ENCODE measurements around the gene RAB36. TPM values are rescaled to one million over a fixed set of nuclear protein-coding genes. Genes with fewer than 3 reads are reported as not detected.

Gene RAB36
- total RNA-seq, 1 donor from 2014 or later, result 0.47 TPM

GRCh38 chr22:23155831-23156230, 10.6 kb downstream of the RAB36 start:
- Histone ChIP-seq H3K27ac (replicated peaks) (no peak overlapping the region), H3K36me3 (no peaks in the 10 kb centered on the region), H3K9me3 (replicated peaks) (no peaks in the 10 kb centered on the region), H3K4me1 (no peaks in the 10 kb centered on the region), H3K4me3 (no peak overlapping the region), H3K27me3 (ENCODE audit: low read depth) (peaks cover 16% of the 10 kb centered on the region)
- DNase-seq, result no peak
- intact Hi-C loops (cut with micrococcal nuclease), result no loop called here
- TF ChIP-seq, protein P1, sequence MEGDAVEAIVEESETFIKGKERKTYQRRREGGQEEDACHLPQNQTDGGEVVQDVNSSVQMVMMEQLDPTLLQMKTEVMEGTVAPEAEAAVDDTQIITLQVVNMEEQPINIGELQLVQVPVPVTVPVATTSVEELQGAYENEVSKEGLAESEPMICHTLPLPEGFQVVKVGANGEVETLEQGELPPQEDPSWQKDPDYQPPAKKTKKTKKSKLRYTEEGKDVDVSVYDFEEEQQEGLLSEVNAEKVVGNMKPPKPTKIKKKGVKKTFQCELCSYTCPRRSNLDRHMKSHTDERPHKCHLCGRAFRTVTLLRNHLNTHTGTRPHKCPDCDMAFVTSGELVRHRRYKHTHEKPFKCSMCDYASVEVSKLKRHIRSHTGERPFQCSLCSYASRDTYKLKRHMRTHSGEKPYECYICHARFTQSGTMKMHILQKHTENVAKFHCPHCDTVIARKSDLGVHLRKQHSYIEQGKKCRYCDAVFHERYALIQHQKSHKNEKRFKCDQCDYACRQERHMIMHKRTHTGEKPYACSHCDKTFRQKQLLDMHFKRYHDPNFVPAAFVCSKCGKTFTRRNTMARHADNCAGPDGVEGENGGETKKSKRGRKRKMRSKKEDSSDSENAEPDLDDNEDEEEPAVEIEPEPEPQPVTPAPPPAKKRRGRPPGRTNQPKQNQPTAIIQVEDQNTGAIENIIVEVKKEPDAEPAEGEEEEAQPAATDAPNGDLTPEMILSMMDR (IDR thresholded peaks at IDR 0.05; ENCODE audit: borderline replicate concordance), result no peak

DNA sequence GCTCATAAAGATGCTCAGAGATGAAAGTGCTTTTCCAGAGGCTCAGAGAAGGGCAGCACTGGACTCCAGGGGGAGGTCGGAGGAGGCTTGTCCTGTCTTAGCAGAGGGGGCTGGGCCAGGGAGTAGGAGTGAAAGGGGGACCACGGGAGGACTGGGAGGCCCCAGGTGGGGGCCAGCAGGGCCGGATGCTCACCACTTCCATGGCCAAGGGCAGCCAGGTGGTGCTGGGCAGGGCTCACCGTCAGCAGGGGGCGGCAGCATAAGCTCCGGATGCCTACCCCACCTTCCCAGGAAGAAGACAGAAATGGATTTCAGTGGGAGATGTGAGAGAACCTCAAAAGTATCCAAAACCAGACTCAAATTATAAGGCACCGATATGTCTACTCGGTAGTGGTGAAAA, 11.0 kb downstream of the RAB36 start:
- H3K4me1 ChIP-seq, result no peaks in the 10 kb centered on the region
- H3K27ac ChIP-seq (replicated peaks), result no peak overlapping the region
- H3K4me3 ChIP-seq, result no peak overlapping the region
- TF ChIP-seq, protein P1 (IDR thresholded peaks at IDR 0.05; ENCODE audit: borderline replicate concordance), result no peak
- H3K36me3 ChIP-seq, result no peaks in the 10 kb centered on the region
- H3K9me3 ChIP-seq (replicated peaks), result no peaks in the 10 kb centered on the region
- DNase-seq, result no peak
- intact Hi-C loops (cut with micrococcal nuclease), result no loop called here
- peaks cover 16% of the 10 kb centered on the region for H3K27me3 ChIP-seq (ENCODE audit: low read depth)

DNA sequence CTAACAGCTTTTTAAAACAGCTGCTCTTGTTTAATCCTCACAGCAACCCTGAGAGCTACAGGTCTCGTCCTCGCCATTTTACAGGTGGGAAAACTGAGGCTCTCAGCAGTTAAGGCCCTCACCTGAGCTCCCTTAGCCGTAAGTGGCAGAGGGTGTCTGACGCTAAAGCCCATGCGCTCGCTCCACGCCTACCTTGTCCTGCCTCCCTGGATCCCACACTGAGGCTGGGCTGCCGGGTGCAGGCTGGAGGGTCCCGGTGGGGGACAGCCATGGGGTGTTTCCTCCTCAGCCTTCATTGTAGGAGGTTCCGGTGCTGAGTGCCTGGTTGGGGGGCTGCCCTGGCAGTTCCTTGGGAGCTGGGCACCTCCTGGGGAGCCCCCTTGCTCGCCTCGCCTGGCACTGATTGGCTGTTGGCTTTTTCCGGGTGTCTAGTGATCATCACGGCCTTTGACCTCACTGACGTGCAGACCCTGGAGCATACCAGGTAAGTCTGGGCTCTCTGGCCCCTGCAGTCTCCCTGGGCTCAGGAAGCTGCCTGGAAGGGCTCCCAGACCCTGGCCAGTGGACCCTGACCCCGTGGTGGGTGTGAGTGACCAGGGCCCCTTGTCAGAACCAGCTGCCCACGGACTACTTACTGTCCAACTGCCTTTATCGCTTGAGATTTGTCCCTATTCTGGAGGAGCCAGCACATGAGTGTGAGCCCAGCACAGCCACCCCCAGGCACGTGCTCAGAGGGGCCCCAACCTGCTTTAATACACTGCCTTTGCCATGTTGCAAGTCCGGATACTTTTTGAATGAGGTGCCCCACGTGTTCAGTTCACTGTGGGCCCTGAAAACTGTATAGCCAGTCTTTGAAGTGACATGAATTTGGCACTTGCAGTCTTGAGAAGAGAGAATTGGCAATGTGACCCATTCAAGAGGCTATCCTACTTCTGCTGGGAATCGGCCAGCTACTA, 12.6 kb downstream of the RAB36 start:
- H3K27ac ChIP-seq (replicated peaks), result no peak overlapping the region
- TF ChIP-seq, protein P1 (IDR thresholded peaks at IDR 0.05; ENCODE audit: borderline replicate concordance), result no peak
- intact Hi-C loops (cut with micrococcal nuclease), result no loop called here

DNA sequence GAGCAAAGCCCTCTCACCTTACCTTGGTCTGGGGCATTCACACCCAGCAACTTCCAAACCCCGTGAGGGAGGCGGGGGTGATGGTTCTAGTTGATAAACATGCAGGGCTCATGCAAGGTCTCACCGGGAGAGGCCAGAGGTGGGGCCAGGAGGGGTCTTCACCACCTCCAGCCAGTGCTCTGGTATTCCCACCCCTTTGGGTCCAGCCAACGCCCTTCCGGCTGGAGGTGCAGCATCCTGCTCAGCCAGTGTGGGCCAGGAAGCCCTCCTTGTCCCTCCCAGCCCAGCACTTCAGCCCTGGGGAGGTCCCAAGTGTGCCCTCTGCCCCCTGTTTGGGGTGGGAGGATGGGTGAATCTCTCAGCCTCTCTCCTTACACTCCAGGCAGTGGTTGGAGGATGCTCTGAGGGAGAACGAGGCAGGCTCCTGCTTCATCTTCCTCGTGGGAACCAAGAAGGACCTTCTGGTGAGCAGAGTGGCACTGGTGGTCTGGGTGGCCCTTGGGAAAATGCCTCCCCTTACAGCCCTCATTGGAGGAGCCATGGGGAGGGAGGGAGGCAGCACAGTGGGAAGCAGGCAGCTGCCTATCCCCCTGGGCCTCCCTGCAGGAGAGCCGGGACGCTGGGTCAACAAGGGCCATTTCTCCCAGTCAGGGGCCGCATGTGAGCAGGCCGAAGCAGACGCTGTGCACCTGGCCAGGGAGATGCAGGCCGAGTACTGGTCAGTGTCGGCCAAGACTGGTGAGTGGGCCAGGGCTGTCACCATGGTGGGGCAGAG, 13.4 kb downstream of the RAB36 start:
- TF ChIP-seq, protein P1 (IDR thresholded peaks at IDR 0.05; ENCODE audit: borderline replicate concordance), result no peak
- Histone ChIP-seq H3K27me3 (ENCODE audit: low read depth) (peaks cover 16% of the 10 kb centered on the region), H3K36me3 (no peaks in the 10 kb centered on the region), H3K4me1 (no peaks in the 10 kb centered on the region), H3K27ac (replicated peaks) (no peak overlapping the region), H3K9me3 (replicated peaks) (no peaks in the 10 kb centered on the region), H3K4me3 (no peak overlapping the region)
- intact Hi-C loops (cut with micrococcal nuclease), result no loop called here
- DNase-seq, result no peak

More for the DNA sequence above, 12.6 kb downstream of the RAB36 start:
- Histone ChIP-seq H3K4me1 (no peaks in the 10 kb centered on the region), H3K27me3 (ENCODE audit: low read depth) (peaks cover 16% of the 10 kb centered on the region), H3K4me3 (no peak overlapping the region), H3K36me3 (no peaks in the 10 kb centered on the region), H3K9me3 (replicated peaks) (no peaks in the 10 kb centered on the region)
- DNase-seq, result no peak

- H3K4me3 ChIP-seq, result no peak overlapping the region
- peaks cover 16% of the 10 kb centered on the region for H3K27me3 ChIP-seq (ENCODE audit: low read depth)
- H3K36me3 ChIP-seq, result no peaks in the 10 kb centered on the region
- no peak for DNase-seq
- no peaks in the 10 kb centered on the region for H3K4me1 ChIP-seq
- no peaks in the 10 kb centered on the region for H3K9me3 ChIP-seq (replicated peaks)
- TF ChIP-seq, protein P1 (IDR thresholded peaks at IDR 0.05; ENCODE audit: borderline replicate concordance), result no peak
- intact Hi-C loops (cut with micrococcal nuclease), result no loop called here
- H3K27ac ChIP-seq (replicated peaks), result no peak overlapping the region
Observed at GRCh38 chr22:23159291-23159630, 14.0 kb downstream of the RAB36 start.
